ENCODE data around the gene PLEKHA1.

Gene PLEKHA1

GRCh38 chr10:122457934-122458333, 83.4 kb downstream of the PLEKHA1 start:
- H3K4me3 ChIP-seq (ENCODE audit: low read depth, low read length) = no peak overlapping the region

GRCh38 chr10:122458693-122459092, 84.2 kb downstream of the PLEKHA1 start:
- H3K4me3 ChIP-seq (ENCODE audit: low read depth, low read length) = no peak overlapping the region
- no peak for TF ChIP-seq CTCF (IDR thresholded peaks at IDR 0.05; ENCODE audit: borderline replicate concordance, insufficient read depth, low read depth, low read length)

More at GRCh38 chr10:122457934-122458333, 83.4 kb downstream of the PLEKHA1 start:
- no peak for TF ChIP-seq CTCF (IDR thresholded peaks at IDR 0.05; ENCODE audit: borderline replicate concordance, insufficient read depth, low read depth, low read length)

- no peak for TF ChIP-seq CTCF (IDR thresholded peaks at IDR 0.05; ENCODE audit: borderline replicate concordance, insufficient read depth, low read depth, low read length)
- no peak overlapping the region for H3K4me3 ChIP-seq (ENCODE audit: low read depth, low read length)
These were observed 85.2 kb downstream of the PLEKHA1 start for GRCh38 chr10:122459561-122460273.

- TF ChIP-seq CTCF (IDR thresholded peaks at IDR 0.05; ENCODE audit: borderline replicate concordance, insufficient read depth, low read depth, low read length) = no peak
- H3K4me3 ChIP-seq (ENCODE audit: low read depth, low read length) = no peak overlapping the region
These were observed 86.4 kb downstream of the PLEKHA1 start for GRCh38 chr10:122460891-122461293.

- TF ChIP-seq CTCF (IDR thresholded peaks at IDR 0.05; ENCODE audit: borderline replicate concordance, insufficient read depth, low read depth, low read length) = no peak
- H3K4me3 ChIP-seq (ENCODE audit: low read depth, low read length) = no peak within 1 kb of the TSS
These were observed 86.8 kb downstream of the PLEKHA1 start, which contains the start of gene HTRA1 for GRCh38 chr10:122461367-122461728. Gene HTRA1, plus strand, starts transcription at chr10:122461553. Its CDS starts 100 bp downstream, at chr10:122461653.

- H3K4me3 ChIP-seq (ENCODE audit: low read depth, low read length) = no peak overlapping the region
- no peak for TF ChIP-seq CTCF (IDR thresholded peaks at IDR 0.05; ENCODE audit: borderline replicate concordance, insufficient read depth, low read depth, low read length)
These were observed 87.4 kb downstream of the PLEKHA1 start for GRCh38 chr10:122461729-122462532.
